Vagina (tissue), 2 donors: ENCODE results near the gene EPB41.

Experiments
- CTCF ChIP-seq, 3 experiments: fragments of 450-650 bp in 2 of 3; fragments of 200-600 bp in 1 of 3; sonication (generic) in 1 of 3; IDR thresholded peaks; one replicate each; pipeline ENCODE4 v1.5.1; 2017 to 2019; ENCODE audit warnings: antibody characterized with exemption in 3 of 3, mild to moderate bottlenecking in 2 of 3, moderate library complexity in 2 of 3
- POLR2AphosphoS5 ChIP-seq, 2 donors: sonication (generic); formaldehyde crosslinking; IDR thresholded peaks; one replicate each; pipeline ENCODE4 v1.9.0; 2017; ENCODE audit warnings: antibody characterized with exemption in 2 of 2, mild to moderate bottlenecking in 2 of 2, low read depth in 1 of 2; ENCODE audit not compliant: insufficient read depth in 1 of 2

GRCh38 chr1:28921286-28921869, 7.0 kb downstream of the EPB41 start:
- TF ChIP-seq CTCF (IDR thresholded peaks at IDR 0.05): no peak
- no peak for TF ChIP-seq POLR2AphosphoS5 (IDR thresholded peaks at IDR 0.05; ENCODE audit: insufficient read depth in 1 of 2, low read depth in 1 of 2)
